HUES6 (cell line): ENCODE results near the gene SEPTIN12.
"Not testable (repeated sequence)": the region's sequence is repeated elsewhere in the genome, so short reads cannot be mapped to it uniquely, and the experiment has no call there.

Experiments
- H3K27ac ChIP-seq: 2 replicates; pipeline ENCODE4 v1.7.0; 2013; ENCODE audit warnings: low read depth, mild to moderate bottlenecking, low read length, inconsistent platforms
- H3K27me3 ChIP-seq: 2 replicates; pipeline ENCODE4 v1.6.1; 2013; ENCODE audit warnings: low read length; ENCODE audit not compliant: control insufficient read depth, insufficient read depth
- H3K36me3 ChIP-seq: 2 replicates; pipeline ENCODE4 v1.6.1; 2013; ENCODE audit warnings: low read length; ENCODE audit not compliant: control insufficient read depth, insufficient read depth
- H3K4me1 ChIP-seq: 2 replicates; pipeline ENCODE4 v1.6.1; 2013; ENCODE audit warnings: low read length; ENCODE audit not compliant: control insufficient read depth, insufficient read depth
- H3K4me3 ChIP-seq: 2 replicates; pipeline ENCODE4 v1.5.1; 2013; ENCODE audit warnings: low read depth, low read length
- H3K9ac ChIP-seq: one replicate; pipeline ENCODE4 v1.6.1; 2013; ENCODE audit warnings: mild to moderate bottlenecking, low read length
- H3K9me3 ChIP-seq: 2 replicates; pipeline ENCODE4 v1.6.1; 2013; ENCODE audit warnings: low read depth, low read length; ENCODE audit not compliant: control insufficient read depth, insufficient read depth

The SEPTIN12 gene

GRCh38 chr16:4792951-4793513 is 4.9 kb upstream of the SEPTIN12 start:
- Histone ChIP-seq H3K4me1 (peaks cover 10% of the 10 kb centered on the region), H3K27ac (no peak overlapping the region), H3K9ac (no peak overlapping the region), H3K4me3 (no peak overlapping the region), H3K9me3 (no peaks in the 10 kb centered on the region), H3K27me3 (no peaks in the 10 kb centered on the region), H3K36me3 (peaks cover 9% of the 10 kb centered on the region)

- peaks cover 14% of the 10 kb centered on the region for H3K4me1 ChIP-seq
- no peaks in the 10 kb centered on the region; the same call in 1 of the 2 replicates for H3K27me3 ChIP-seq
- no peak overlapping the region for H3K27ac ChIP-seq
- H3K9me3 ChIP-seq: no peaks in the 10 kb centered on the region
- H3K4me3 ChIP-seq: no peak overlapping the region
- H3K36me3 ChIP-seq: no peaks in the 10 kb centered on the region; the same call in 1 of the 2 replicates
- H3K9ac ChIP-seq: no peak overlapping the region
These were observed 2.7 kb upstream of the SEPTIN12 start for GRCh38 chr16:4790871-4791270.

GRCh38 chr16:4790261-4790660 is 2.1 kb upstream of the SEPTIN12 start:
- H3K4me1 ChIP-seq: peaks cover 14% of the 10 kb centered on the region
- no peak overlapping the region for H3K27ac ChIP-seq
- no peaks in the 10 kb centered on the region for H3K36me3 ChIP-seq
- H3K4me3 ChIP-seq: no peak overlapping the region
- H3K9ac ChIP-seq: no peak overlapping the region
- H3K27me3 ChIP-seq: no peaks in the 10 kb centered on the region; the same call in 1 of the 2 replicates
- no peaks in the 10 kb centered on the region for H3K9me3 ChIP-seq

GRCh38 chr16:4788910-4789309 is 765 bp upstream of the SEPTIN12 start:
- peaks cover 14% of the 10 kb centered on the region for H3K4me1 ChIP-seq
- H3K4me3 ChIP-seq: no peak overlapping the region
- H3K36me3 ChIP-seq: no peaks in the 10 kb centered on the region
- no peaks in the 10 kb centered on the region for H3K9me3 ChIP-seq
- no peaks in the 10 kb centered on the region; the same call in 1 of the 2 replicates for H3K27me3 ChIP-seq
- no peak overlapping the region for H3K9ac ChIP-seq
- H3K27ac ChIP-seq: no peak overlapping the region

- peaks cover 14% of the 10 kb centered on the region for H3K4me1 ChIP-seq
- H3K27ac ChIP-seq: no peak overlapping the region
- H3K9ac ChIP-seq: no peak overlapping the region
- no peak overlapping the region for H3K4me3 ChIP-seq
- H3K9me3 ChIP-seq: no peaks in the 10 kb centered on the region
- no peaks in the 10 kb centered on the region for H3K36me3 ChIP-seq
- H3K27me3 ChIP-seq: no peaks in the 10 kb centered on the region; the same call in 1 of the 2 replicates
These were observed 344 bp upstream of the SEPTIN12 start for GRCh38 chr16:4788489-4788889.

GRCh38 chr16:4787068-4787467 is 1.1 kb downstream of the SEPTIN12 start:
- H3K9me3 ChIP-seq: no peaks in the 10 kb centered on the region
- H3K4me1 ChIP-seq: peaks cover 14% of the 10 kb centered on the region
- H3K36me3 ChIP-seq: no peaks in the 10 kb centered on the region
- no peaks in the 10 kb centered on the region; the same call in 1 of the 2 replicates for H3K27me3 ChIP-seq
- no peak overlapping the region for H3K9ac ChIP-seq
- no peak overlapping the region for H3K27ac ChIP-seq
- no peak overlapping the region for H3K4me3 ChIP-seq

GRCh38 chr16:4785758-4786433 is 2.2 kb downstream of the SEPTIN12 start:
- H3K9me3 ChIP-seq: no peaks in the 10 kb centered on the region
- H3K4me1 ChIP-seq: peaks cover 14% of the 10 kb centered on the region
- H3K36me3 ChIP-seq: no peaks in the 10 kb centered on the region
- H3K9ac ChIP-seq: no peak overlapping the region
- H3K27ac ChIP-seq: no peak overlapping the region
- no peak overlapping the region for H3K4me3 ChIP-seq
- H3K27me3 ChIP-seq: no peaks in the 10 kb centered on the region; the same call in 1 of the 2 replicates

GRCh38 chr16:4784444-4784987 is 3.6 kb downstream of the SEPTIN12 start:
- H3K36me3 ChIP-seq, H3K27me3 ChIP-seq, H3K9me3 ChIP-seq, H3K27ac ChIP-seq, H3K9ac ChIP-seq, H3K4me3 ChIP-seq: not testable (repeated sequence)
- peaks cover 14% of the 10 kb centered on the region for H3K4me1 ChIP-seq

- peaks cover 14% of the 10 kb centered on the region for H3K4me1 ChIP-seq
- H3K27me3 ChIP-seq: no peaks in the 10 kb centered on the region; the same call in 1 of the 2 replicates
- H3K4me3 ChIP-seq: no peak overlapping the region
- no peaks in the 10 kb centered on the region for H3K9me3 ChIP-seq
- H3K36me3 ChIP-seq: no peaks in the 10 kb centered on the region
- no peak overlapping the region for H3K27ac ChIP-seq
- no peak overlapping the region for H3K9ac ChIP-seq
These were observed 4.2 kb downstream of the SEPTIN12 start for GRCh38 chr16:4783951-4784336.

- Histone ChIP-seq H3K27me3 (no peaks in the 10 kb centered on the region; the same call in 1 of the 2 replicates), H3K9ac (no peak overlapping the region), H3K4me3 (no peak overlapping the region), H3K36me3 (no peaks in the 10 kb centered on the region), H3K9me3 (no peaks in the 10 kb centered on the region), H3K4me1 (peaks cover 8% of the 10 kb centered on the region), H3K27ac (no peak overlapping the region)
These were observed 4.7 kb downstream of the SEPTIN12 start for GRCh38 chr16:4783251-4783950.

GRCh38 chr16:4780235-4780634 is 7.9 kb downstream of the SEPTIN12 start:
- Histone ChIP-seq H3K27ac (no peak overlapping the region), H3K9ac (no peak overlapping the region), H3K27me3 (no peaks in the 10 kb centered on the region), H3K36me3 (no peaks in the 10 kb centered on the region), H3K9me3 (no peaks in the 10 kb centered on the region; the same call in 1 of the 2 replicates), H3K4me1 (no peaks in the 10 kb centered on the region), H3K4me3 (no peak overlapping the region)
